Esophagus (tissue), 2 donors: ENCODE measurements around the gene SLC38A1. TPM values are rescaled to one million over a fixed set of nuclear protein-coding genes. Genes with fewer than 3 reads are reported as not detected.
"Not testable (repeated sequence)": the region's sequence is repeated elsewhere in the genome, so short reads cannot be mapped to it uniquely, and the experiment has no call there.

Experiments used
- H3K27ac ChIP-seq, 2 donors: one replicate each; pipeline ENCODE4 v1.5.1; 2013; ENCODE audit warnings: low read depth in 2 of 2, mild to moderate bottlenecking in 2 of 2, inconsistent platforms in 1 of 2, low read length in 1 of 2, moderate library complexity in 1 of 2
- H3K27me3 ChIP-seq, 2 donors: one replicate each; pipeline ENCODE4 v1.6.1; 2013; ENCODE audit warnings: low read length in 2 of 2, control low read depth in 1 of 2, mild to moderate bottlenecking in 1 of 2; ENCODE audit not compliant: insufficient read depth in 2 of 2, control insufficient read depth in 1 of 2
- H3K36me3 ChIP-seq, 2 donors: one replicate each; pipeline ENCODE4 v1.6.1; 2013; ENCODE audit warnings: low read length in 1 of 2; ENCODE audit not compliant: control insufficient read depth in 2 of 2, insufficient read depth in 2 of 2
- H3K4me1 ChIP-seq, 2 donors: one replicate each; pipeline ENCODE4 v1.6.1; 2013; ENCODE audit warnings: low read length in 1 of 2; ENCODE audit not compliant: control insufficient read depth in 2 of 2, insufficient read depth in 2 of 2
- H3K4me3 ChIP-seq, 2 donors: one replicate each; pipeline ENCODE4 v1.5.1; 2013; ENCODE audit warnings: low read length in 2 of 2, mild to moderate bottlenecking in 2 of 2, low read depth in 1 of 2, moderate library complexity in 1 of 2
- H3K9me3 ChIP-seq, 2 donors: one replicate each; pipeline ENCODE4 v1.6.1; 2013; ENCODE audit warnings: mild to moderate bottlenecking in 2 of 2, low read depth in 1 of 2, low read length in 1 of 2, moderate library complexity in 1 of 2; ENCODE audit not compliant: control insufficient read depth in 2 of 2, insufficient read depth in 1 of 2
- WGBS, 2 donors: extraction: QIAGEN DNeasy Blood & Tissue Kit; methylation state at CpG; one replicate each; pipeline ENCODE4 v1.1.7; 2013; 5-methylcytosine and 5-hydroxymethylcytosine counted together
- polyA plus RNA-seq, 2 donors: library from polyadenylated mRNA; stranded (reverse); fragments of 200-250 nt; gene quantifications; one replicate each; pipeline ENCODE4 v1.2.3, GENCODE V29; 2013
- donor health status: healthy with polysubstance abuse.
- donor health status: Bipolar disorder and iron deficiency.

SLC38A1 gene
- polyA plus RNA-seq, 2 donors = 14.4 to 16.9 TPM

GRCh38 chr12:46291953-46292352, 23.1 kb upstream of the SLC38A1 start:
- H3K36me3 ChIP-seq, H3K4me1 ChIP-seq, H3K4me3 ChIP-seq, H3K27me3 ChIP-seq, H3K27ac ChIP-seq, H3K9me3 ChIP-seq: not testable (repeated sequence)
- 94 to 97% methylated on average over 3 of the region's 3 CpGs for WGBS, 2 donors

DNA sequence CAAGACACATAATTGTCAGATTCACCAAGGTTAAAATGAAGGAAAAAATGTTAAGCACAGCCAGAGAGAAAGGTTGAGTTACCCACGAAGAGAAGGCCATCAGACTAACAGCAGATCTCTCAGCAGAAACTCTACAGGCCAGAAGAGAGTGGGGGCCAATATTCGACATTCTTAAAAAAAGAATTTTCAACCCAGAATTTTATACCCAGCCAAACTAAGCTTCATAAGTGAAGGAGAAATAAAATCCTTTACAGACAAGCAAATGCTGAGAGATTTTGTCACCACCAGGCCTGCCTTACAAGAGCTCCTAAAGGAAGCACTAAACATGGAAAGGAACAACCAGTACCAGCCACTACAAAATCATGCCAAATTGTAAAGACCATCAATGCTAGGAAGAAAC, 16.3 kb upstream of the SLC38A1 start:
- H3K36me3 ChIP-seq, H3K27ac ChIP-seq, H3K4me3 ChIP-seq, H3K27me3 ChIP-seq, H3K4me1 ChIP-seq: not testable (repeated sequence)
- WGBS, 2 donors = 66 to 71% methylated on average over 2 of the region's 2 CpGs
- peaks cover 6 to 21% of the 10 kb centered on the region in 2 donors for H3K9me3 ChIP-seq

- Histone ChIP-seq H3K4me1 (no peaks in the 10 kb centered on the region), H3K9me3 (peaks cover 6 to 21% of the 10 kb centered on the region in 2 donors), H3K4me3 (no peak overlapping the region), H3K36me3 (no peaks in the 10 kb centered on the region), H3K27ac (no peak overlapping the region), H3K27me3 (no peaks in the 10 kb centered on the region)
These were observed 14.0 kb upstream of the SLC38A1 start for GRCh38 chr12:46282829-46283228.

GRCh38 chr12:46276756-46277155, 7.9 kb upstream of the SLC38A1 start:
- Histone ChIP-seq H3K9me3 (peaks cover 0 to 5% of the 10 kb centered on the region in 2 donors), H3K36me3 (no peaks in the 10 kb centered on the region), H3K4me1 (no peaks in the 10 kb centered on the region), H3K4me3 (no peak overlapping the region), H3K27ac (no peak overlapping the region), H3K27me3 (no peaks in the 10 kb centered on the region)
- WGBS, 2 donors = 80 to 89% methylated on average over 3 of the region's 3 CpGs

DNA sequence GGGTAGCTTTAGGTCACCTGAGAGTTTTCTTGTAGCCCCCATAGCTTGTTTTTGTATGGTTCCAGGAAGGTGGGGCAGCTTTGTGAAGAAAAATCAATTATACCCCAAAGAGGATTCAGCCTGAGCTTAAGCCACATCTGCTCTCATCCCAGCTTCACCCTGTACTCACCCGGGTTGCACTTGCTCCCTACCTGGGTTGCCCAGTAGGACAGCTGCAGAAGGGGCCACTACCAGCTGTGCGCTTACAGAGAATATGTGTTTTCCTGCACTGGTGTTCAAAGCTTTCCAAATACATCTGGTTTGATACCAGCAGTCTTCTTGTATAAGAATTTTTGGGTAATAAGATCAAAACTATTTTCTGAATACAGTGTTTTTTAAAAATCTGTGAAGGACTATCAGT, 3.0 kb upstream of the SLC38A1 start:
- no peaks in the 10 kb centered on the region for H3K4me1 ChIP-seq
- no peaks in the 10 kb centered on the region for H3K36me3 ChIP-seq
- 78 to 82% methylated on average over 2 of the region's 2 CpGs for whole genome bisulfite sequencing, 2 donors

DNA sequence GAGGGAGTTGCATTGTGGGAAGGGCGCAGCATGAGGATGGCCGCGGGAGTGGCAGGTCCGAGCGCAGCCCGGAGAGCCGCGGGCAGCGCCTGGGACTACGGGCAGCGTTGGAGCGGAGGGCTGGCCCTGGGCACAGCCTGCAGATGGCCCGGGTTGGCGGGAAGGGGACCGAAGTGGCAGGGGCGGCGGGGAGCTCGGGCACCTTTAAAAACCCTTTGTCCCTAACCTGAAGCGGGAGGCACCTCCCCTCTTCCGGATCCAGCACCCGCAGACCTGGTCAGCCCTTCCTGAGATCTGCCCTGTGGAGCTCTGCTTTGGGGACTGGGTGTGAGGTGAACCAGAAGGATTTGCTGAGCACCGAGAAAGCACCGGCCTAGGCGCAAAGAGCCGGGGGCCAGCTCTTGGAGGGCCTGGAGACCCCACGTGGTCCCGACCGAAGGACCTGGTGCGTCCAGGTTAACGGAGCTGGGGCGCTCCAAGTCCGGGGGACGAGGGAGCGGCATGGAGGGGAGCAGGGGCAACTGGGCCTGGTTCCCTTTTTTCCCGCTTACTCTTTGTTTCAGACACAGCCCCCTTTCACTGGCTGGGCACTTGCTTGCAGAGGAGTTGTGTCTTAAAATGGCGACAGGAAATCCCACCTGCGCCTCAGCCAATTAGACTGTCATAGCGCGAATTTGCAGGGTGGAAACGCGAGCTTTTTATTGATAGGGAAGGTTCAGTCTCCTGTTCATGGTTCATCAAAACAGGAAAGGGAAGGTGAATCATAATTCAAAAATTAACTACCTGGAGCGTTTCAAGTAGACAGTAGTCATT, 792 bp upstream of the SLC38A1 start:
- Histone ChIP-seq H3K4me3 (peak overlapping the region; percentile 66 to 78), H3K27me3 (no peaks in the 10 kb centered on the region), H3K9me3 (no peaks in the 10 kb centered on the region), H3K4me1 (peaks cover 0 to 3% of the 10 kb centered on the region in 2 donors), H3K36me3 (no peaks in the 10 kb centered on the region), H3K27ac (peak overlapping the region; percentile 72 to 94)
- 12 to 18% methylated on average over 42 of the region's 42 CpGs for WGBS, 2 donors

More for the DNA sequence above, 3.0 kb upstream of the SLC38A1 start:
- H3K27me3 ChIP-seq = no peaks in the 10 kb centered on the region
- no peak overlapping the region for H3K27ac ChIP-seq
- no peaks in the 10 kb centered on the region for H3K9me3 ChIP-seq
- H3K4me3 ChIP-seq = no peak overlapping the region

DNA sequence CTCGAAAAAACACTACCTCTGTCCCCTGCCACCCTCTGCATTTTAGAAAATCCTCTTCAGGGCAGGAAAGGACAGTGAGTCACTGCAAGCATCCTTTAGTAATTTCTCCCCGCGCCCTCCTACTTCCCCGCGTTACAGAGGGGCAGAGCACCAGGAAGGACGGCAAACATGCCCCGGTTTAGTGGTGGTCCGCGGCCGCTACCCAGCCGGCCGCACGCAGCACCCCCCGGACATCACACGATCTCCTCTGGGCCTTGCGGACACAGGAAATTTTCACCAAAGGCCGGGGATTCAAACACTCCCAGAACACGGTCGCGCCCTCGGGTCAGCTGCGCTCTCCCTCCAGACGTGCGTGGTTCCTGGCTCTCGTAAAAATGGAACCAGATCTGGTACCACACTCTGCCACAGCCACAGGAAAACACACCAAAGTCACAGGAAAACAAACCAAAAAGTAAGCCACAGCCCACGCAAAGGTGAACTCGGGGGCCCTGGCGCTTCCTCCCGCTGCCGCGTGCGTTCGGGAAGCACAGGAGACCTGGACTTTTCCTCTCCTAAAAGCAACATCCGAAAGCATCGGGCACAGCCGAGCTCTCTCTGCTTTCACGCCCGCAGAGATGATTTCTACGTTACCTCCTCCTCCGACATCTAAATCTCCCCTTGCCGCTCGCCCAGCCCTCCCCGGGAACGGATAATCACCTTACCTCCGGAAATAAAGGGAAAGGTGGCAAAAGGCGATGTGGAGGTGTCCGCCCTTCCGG, 839 bp downstream of the SLC38A1 start:
- peaks cover 0 to 3% of the 10 kb centered on the region in 2 donors for H3K4me1 ChIP-seq
- 0 to 1% methylated on average over 48 of the region's 48 CpGs for WGBS, 2 donors
- no peaks in the 10 kb centered on the region for H3K27me3 ChIP-seq
- no peaks in the 10 kb centered on the region for H3K9me3 ChIP-seq
- H3K4me3 ChIP-seq = peak overlapping the region; percentile 66 to 78
- H3K36me3 ChIP-seq = no peaks in the 10 kb centered on the region
- H3K27ac ChIP-seq = peak overlapping the region; percentile 72 to 94

GRCh38 chr12:46267575-46267824, 1.3 kb downstream of the SLC38A1 start:
- peak overlapping the region; percentile 72 to 94 for H3K27ac ChIP-seq
- peaks cover 0 to 3% of the 10 kb centered on the region in 2 donors for H3K4me1 ChIP-seq

GRCh38 chr12:46266869-46267574, 1.8 kb downstream of the SLC38A1 start:
- Histone ChIP-seq H3K36me3 (no peaks in the 10 kb centered on the region), H3K4me3 (peak overlapping the region; percentile 66 to 78), H3K9me3 (no peaks in the 10 kb centered on the region), H3K4me1 (peaks cover 0 to 3% of the 10 kb centered on the region in 2 donors), H3K27me3 (no peaks in the 10 kb centered on the region), H3K27ac (peak overlapping the region; percentile 72 to 94)
- 6 to 8% methylated on average over 33 of the region's 33 CpGs for WGBS, 2 donors

More at GRCh38 chr12:46267575-46267824, 1.3 kb downstream of the SLC38A1 start:
- Histone ChIP-seq H3K4me3 (peak overlapping the region; percentile 66 to 78), H3K27me3 (no peaks in the 10 kb centered on the region), H3K9me3 (no peaks in the 10 kb centered on the region), H3K36me3 (no peaks in the 10 kb centered on the region)
- WGBS, 2 donors = 4 to 9% methylated on average over 18 to 19 of the region's 19 CpGs
